PFSK-1 (cell line): ENCODE results near the gene PTPRN2.

Experiments used
- POLR2AphosphoS5 ChIP-seq: IDR thresholded peaks from 2 replicates; pipeline ENCODE4 v1.6.1; 2012; ENCODE audit warnings: low read depth, mild to moderate bottlenecking, control low read depth, low read length, moderate library complexity
- TAF1 ChIP-seq: IDR thresholded peaks from 2 replicates; pipeline ENCODE4 v1.6.1; 2012; ENCODE audit warnings: low read length, control low read depth, borderline replicate concordance; ENCODE audit not compliant: insufficient read depth
- TF ChIP-seq, protein P1 (sequence below), 2 experiments: IDR thresholded peaks; 2 replicates each; pipeline versions ENCODE4 v1.6.1 to v1.8.0; 2011 to 2012; ENCODE audit warnings: low read depth in 2 of 2, low read length in 2 of 2, control low read depth in 1 of 2, inconsistent platforms in 1 of 2, mild to moderate bottlenecking in 1 of 2, moderate library complexity in 1 of 2; ENCODE audit not compliant: insufficient read depth in 1 of 2

DNA sequence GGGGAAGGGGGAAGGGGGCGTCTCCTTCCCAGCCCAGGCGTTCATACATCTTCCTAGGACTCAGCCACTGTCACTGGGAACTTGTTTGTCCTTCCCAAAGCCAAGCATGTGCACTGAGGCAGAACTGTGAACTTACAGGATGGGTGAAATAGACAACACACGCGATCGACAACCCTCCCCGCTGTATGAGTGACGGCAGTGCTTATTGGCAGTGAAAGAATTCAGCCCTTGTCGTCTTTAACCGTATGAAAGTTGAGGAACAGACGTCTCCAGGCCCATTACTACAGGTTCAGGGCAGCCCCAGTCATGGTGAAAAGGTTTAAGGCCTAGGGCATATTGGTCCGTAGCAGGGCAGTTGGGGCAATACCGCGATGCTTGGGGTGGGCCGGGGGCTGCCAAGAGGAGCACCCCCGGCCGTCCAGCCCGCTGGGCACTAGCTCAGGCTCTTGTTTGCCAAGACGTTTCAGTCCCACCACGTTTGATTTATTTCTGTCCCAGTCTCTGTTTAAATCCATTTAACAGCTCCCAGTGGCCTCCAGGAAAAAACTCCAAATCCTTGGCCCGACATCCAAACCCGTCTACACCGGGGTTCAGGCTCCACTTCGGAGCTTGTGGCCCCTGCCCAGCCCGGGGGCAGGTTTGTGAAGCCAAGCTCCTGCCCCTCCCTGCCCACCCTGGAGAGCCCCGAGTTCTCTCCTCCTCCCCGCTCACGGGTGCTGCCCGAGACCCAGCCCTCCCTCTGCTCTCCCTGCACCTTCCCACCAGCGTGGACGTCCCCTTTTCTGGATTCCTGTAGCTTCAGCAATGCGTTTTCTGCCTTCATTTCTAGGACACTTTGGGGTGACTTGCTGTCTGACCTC lies 1091.0 kb downstream of the PTPRN2 start:
- TF ChIP-seq POLR2AphosphoS5 = no peak
- TF ChIP-seq, protein P1, sequence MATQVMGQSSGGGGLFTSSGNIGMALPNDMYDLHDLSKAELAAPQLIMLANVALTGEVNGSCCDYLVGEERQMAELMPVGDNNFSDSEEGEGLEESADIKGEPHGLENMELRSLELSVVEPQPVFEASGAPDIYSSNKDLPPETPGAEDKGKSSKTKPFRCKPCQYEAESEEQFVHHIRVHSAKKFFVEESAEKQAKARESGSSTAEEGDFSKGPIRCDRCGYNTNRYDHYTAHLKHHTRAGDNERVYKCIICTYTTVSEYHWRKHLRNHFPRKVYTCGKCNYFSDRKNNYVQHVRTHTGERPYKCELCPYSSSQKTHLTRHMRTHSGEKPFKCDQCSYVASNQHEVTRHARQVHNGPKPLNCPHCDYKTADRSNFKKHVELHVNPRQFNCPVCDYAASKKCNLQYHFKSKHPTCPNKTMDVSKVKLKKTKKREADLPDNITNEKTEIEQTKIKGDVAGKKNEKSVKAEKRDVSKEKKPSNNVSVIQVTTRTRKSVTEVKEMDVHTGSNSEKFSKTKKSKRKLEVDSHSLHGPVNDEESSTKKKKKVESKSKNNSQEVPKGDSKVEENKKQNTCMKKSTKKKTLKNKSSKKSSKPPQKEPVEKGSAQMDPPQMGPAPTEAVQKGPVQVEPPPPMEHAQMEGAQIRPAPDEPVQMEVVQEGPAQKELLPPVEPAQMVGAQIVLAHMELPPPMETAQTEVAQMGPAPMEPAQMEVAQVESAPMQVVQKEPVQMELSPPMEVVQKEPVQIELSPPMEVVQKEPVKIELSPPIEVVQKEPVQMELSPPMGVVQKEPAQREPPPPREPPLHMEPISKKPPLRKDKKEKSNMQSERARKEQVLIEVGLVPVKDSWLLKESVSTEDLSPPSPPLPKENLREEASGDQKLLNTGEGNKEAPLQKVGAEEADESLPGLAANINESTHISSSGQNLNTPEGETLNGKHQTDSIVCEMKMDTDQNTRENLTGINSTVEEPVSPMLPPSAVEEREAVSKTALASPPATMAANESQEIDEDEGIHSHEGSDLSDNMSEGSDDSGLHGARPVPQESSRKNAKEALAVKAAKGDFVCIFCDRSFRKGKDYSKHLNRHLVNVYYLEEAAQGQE (IDR thresholded peaks at IDR 0.05; ENCODE audit: insufficient read depth in 1 of 2, low read depth in 2 of 2, low read length in 2 of 2) = no peak
- no peak for TF ChIP-seq TAF1
